ENCODE data around the gene B3GALNT1. TPM values are rescaled to one million over a fixed set of nuclear protein-coding genes. Genes with fewer than 3 reads are reported as not detected.

Gene B3GALNT1
- polyA plus RNA-seq, 1 experiment, result 18.9 TPM

GRCh38 chr3:161148832-161149475 lies 43.8 kb upstream of the B3GALNT1 start:
- H3K27me3 ChIP-seq (ENCODE audit: control insufficient read depth, insufficient read depth, low read length), result no peaks in the 10 kb centered on the region
- TF ChIP-seq, protein P1, sequence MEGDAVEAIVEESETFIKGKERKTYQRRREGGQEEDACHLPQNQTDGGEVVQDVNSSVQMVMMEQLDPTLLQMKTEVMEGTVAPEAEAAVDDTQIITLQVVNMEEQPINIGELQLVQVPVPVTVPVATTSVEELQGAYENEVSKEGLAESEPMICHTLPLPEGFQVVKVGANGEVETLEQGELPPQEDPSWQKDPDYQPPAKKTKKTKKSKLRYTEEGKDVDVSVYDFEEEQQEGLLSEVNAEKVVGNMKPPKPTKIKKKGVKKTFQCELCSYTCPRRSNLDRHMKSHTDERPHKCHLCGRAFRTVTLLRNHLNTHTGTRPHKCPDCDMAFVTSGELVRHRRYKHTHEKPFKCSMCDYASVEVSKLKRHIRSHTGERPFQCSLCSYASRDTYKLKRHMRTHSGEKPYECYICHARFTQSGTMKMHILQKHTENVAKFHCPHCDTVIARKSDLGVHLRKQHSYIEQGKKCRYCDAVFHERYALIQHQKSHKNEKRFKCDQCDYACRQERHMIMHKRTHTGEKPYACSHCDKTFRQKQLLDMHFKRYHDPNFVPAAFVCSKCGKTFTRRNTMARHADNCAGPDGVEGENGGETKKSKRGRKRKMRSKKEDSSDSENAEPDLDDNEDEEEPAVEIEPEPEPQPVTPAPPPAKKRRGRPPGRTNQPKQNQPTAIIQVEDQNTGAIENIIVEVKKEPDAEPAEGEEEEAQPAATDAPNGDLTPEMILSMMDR (IDR thresholded peaks at IDR 0.05; ENCODE audit: insufficient read depth, low read depth, low read length), result no peak
- no peak overlapping the region for H3K4me3 ChIP-seq (ENCODE audit: low read depth, low read length)
- no peak for DNase-seq (ENCODE audit: low read depth)
- no peaks in the 10 kb centered on the region for H3K36me3 ChIP-seq (ENCODE audit: control insufficient read depth, insufficient read depth, low read length)
- ChIA-PET CTCF (no interaction called here), POLR2A (no interaction called here)

- no peaks in the 10 kb centered on the region for H3K36me3 ChIP-seq (ENCODE audit: control insufficient read depth, insufficient read depth, low read length)
- no peak overlapping the region for H3K4me3 ChIP-seq (ENCODE audit: low read depth, low read length)
- DNase-seq (ENCODE audit: low read depth), result peak; percentile 73
- H3K27me3 ChIP-seq (ENCODE audit: control insufficient read depth, insufficient read depth, low read length), result no peaks in the 10 kb centered on the region; the same call in 1 of the 2 replicates
- POLR2A ChIA-PET, result no interaction called here
- CTCF ChIA-PET, result interaction anchor here (0.6 kb wide), 1 partner anchor 28 kb away, joined by 4 read pairs; no protein-coding TSS in a partner anchor
- TF ChIP-seq, protein P1 (IDR thresholded peaks at IDR 0.05; ENCODE audit: insufficient read depth, low read depth, low read length), result no peak
These were observed 37.3 kb upstream of the B3GALNT1 start for GRCh38 chr3:161142486-161142885.

DNA sequence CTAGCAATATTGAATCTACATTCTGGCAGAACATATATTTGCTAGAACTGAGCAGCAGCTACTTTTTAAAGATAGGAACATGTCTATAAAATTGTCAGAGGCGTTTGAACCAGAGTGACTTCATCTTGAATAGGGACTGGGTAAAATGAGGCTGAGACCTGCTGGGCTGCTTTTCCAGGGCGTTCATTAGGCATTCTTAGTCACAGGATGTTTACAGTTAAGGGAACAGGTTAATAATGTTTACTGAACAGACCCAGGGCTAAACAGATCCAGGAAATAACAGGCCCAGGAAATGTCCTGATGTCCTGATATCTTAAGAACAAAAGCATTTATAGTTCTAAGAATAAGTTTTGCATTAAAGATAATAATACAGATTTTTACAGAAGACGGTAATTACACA lies 34.5 kb upstream of the B3GALNT1 start:
- Histone ChIP-seq H3K36me3 (ENCODE audit: control insufficient read depth, insufficient read depth, low read length) (no peaks in the 10 kb centered on the region), H3K27me3 (ENCODE audit: control insufficient read depth, insufficient read depth, low read length) (no peaks in the 10 kb centered on the region; the same call in 1 of the 2 replicates), H3K4me3 (ENCODE audit: low read depth, low read length) (no peak overlapping the region)
- CTCF ChIA-PET, result no interaction called here
- DNase-seq (ENCODE audit: low read depth), result no peak
- TF ChIP-seq, protein P1 (IDR thresholded peaks at IDR 0.05; ENCODE audit: insufficient read depth, low read depth, low read length), result no peak
- POLR2A ChIA-PET, result no interaction called here

GRCh38 chr3:161137260-161137659 lies 32.1 kb upstream of the B3GALNT1 start:
- DNase-seq (ENCODE audit: low read depth), result no peak
- Histone ChIP-seq H3K27me3 (ENCODE audit: control insufficient read depth, insufficient read depth, low read length) (no peaks in the 10 kb centered on the region), H3K4me3 (ENCODE audit: low read depth, low read length) (no peak overlapping the region), H3K36me3 (ENCODE audit: control insufficient read depth, insufficient read depth, low read length) (no peaks in the 10 kb centered on the region)
- POLR2A ChIA-PET, result no interaction called here
- CTCF ChIA-PET, result no interaction called here
- TF ChIP-seq, protein P1 (IDR thresholded peaks at IDR 0.05; ENCODE audit: insufficient read depth, low read depth, low read length), result no peak

DNA sequence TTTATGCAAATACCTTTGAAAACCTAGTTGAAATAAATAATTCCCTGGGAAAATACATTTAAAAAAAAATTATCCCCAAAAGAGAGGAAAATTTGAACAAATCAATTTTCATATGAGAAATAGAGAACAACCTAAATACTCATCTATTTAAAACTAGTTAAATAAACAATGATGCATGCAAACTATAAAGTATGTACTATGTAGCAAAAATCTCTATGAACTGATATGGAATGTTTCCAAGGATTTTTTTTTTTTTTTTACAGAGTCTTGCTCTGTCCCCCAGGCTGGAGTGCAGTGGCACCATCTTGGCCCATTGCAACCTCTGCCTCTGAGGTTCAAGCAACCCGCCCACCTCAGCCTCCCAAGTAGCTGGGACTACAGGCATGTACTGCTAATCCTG lies 27.2 kb upstream of the B3GALNT1 start:
- Histone ChIP-seq H3K4me3 (ENCODE audit: low read depth, low read length) (no peak overlapping the region), H3K27me3 (ENCODE audit: control insufficient read depth, insufficient read depth, low read length) (no peaks in the 10 kb centered on the region), H3K36me3 (ENCODE audit: control insufficient read depth, insufficient read depth, low read length) (no peaks in the 10 kb centered on the region)
- DNase-seq (ENCODE audit: low read depth), result no peak
- ChIA-PET CTCF (no interaction called here), POLR2A (no interaction called here)
- TF ChIP-seq, protein P1 (IDR thresholded peaks at IDR 0.05; ENCODE audit: insufficient read depth, low read depth, low read length), result no peak

Data from BJ (cell line).